Renal pelvis (tissue), 4 donors: ENCODE results near the gene PRPSAP2. TPM values are rescaled to one million over a fixed set of nuclear protein-coding genes. Genes with fewer than 3 reads are reported as not detected.

Experiments
- DNase-seq: peaks from one replicate; pipeline ENCODE4 v3.0.0-alpha.2; 2013
- polyA plus RNA-seq, 3 donors: library from polyadenylated mRNA; unstranded; fragments of 120-200 nt; gene quantifications; one replicate each; pipeline ENCODE4 v1.2.1, GENCODE V29; 2013; ENCODE audit not compliant: insufficient read length in 3 of 3

PRPSAP2 gene
- polyA plus RNA-seq, 3 donors: 52.2 to 60.9 (median 53.8) TPM

DNA sequence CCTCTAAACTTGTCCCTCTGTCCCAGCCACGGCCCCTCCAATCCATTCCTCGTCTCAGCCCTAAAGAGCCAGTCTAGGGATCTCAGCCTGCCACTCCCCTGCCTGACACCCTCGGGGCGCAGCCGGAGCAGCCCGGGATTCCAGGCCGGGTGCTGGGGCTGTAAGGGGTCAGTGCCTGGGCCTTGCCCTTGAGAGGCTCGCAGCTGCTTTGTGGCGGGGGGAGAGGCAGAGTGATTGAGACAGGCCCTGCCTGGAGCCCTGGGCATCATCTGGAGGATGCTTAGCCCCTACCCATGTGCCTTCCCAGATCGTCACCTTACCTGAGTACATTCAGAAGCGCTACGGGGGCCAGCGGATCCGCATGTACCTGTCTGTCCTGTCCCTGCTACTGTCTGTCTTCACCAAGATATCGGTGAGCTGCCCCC lies 102.3 kb downstream of the PRPSAP2 start:
- DNase-seq: no peak

DNA sequence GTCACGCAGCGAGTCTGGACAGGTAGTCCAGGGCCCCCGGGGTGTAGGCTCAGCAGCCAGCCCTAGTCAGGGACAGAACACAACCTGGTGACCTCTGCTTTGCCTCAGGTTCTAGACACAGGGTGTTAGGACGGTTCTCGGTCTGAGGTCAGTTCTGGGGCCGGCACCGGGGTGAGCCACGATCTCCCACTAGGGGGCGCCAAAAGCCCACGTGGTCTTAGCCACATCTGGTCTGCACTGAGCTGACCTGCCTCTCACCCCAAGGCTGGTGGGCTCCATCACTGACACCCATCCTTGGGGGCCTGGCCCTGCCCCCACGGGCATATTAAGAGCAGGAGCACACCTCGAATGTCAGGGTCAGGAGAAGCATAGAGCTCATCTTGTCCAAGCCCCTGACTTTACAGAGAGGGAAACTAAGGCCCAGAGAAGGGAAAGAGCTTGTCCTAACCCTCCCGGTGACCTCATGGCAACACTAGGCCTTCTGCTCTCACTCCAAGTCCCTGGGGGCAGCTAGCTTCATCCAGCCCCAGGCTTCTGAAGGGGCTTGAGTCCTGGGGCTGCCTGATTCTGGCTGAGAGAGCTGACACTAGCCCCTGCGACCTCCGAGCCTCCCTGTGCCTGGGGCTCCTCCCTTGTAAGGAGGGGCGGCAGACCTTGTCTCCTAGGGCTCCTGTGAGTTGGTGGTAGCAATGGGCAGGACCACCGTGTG lies 103.0 kb downstream of the PRPSAP2 start:
- peak; percentile 64 for DNase-seq

DNA sequence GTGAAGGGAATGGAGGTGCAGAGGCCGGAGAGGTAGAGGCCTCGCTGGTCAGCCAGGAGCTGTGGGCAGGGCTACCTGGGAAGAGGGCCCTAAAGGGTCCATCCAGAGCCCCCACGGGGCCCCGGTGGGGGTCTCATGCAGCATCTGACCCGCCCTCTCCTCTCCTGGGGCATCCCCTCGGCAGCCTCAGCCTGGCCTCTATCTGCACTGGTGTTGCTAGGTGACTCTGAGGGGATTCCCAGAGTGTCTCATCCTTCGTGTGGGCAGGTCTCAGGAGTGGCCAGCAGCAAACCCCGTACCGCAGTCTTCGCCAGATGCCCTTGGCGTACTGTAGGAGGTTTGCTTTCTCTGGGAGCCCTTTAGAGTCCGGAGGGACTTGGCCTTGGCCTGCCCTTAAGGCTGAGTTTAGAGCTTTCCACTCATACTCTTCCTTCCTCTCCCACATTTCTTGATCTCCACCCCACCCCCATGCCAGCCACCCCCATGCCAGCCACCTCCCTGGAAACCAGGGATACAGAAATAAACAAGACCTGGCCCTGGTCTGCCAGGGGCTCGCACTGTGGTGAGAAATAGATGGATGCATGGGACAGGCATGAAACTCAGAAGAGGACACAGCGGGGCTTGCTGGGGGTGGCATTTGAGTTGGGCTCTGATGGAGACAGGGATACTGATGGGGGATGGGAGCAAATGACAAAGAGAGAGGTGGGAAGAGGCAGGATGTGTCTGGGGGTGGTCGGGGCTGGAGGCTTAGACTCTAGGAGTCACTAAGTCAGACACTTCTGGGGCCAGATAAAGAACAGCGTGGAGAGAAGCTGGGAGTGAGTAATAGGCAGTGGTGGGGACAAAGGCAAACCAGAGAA lies 103.9 kb downstream of the PRPSAP2 start:
- DNase-seq: no peak

- DNase-seq: no peak
These were observed 104.5 kb downstream of the PRPSAP2 start for GRCh38 chr17:18962494-18962815.

DNA sequence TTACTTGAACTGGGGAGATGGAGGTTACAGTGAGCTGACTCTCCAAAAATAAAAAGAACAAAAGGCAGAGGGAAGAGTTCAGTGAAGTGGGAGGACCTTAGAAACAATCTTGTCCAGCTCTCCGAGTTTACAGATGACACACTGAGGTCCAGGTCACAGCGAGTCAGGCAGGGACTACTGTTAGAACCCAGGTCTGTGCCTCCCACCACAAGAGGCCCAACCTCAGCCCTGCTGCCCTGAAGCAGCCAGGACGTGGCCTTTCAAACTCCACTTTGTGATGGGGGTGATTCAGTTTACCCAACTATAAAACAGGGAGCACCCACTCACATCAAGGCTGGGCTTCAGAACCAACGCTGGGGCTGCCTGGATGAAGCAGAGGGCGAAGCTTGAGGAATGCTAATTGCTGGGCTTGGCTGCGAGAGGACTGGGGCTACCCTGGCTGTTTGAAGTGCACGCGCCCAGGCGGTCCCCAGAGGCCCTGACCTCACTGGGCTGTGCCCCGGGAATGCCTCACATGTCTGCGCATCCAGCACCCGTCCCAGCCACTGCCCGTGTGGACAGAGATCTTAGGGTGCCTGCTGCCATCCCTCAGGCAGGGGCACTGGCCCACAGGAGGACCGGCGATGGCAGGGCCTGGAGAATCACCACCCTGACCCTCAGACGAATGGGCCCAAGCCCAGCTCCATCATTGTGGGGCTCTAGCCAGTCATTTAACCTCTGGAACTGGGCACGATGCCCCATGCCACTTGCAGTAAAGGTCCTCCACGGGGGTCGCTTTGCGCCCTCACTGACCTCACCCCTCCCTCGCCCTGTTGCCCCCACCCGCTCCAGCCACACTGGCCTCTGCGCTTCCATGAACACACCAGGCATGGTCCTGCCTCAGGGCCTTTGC lies 105.4 kb downstream of the PRPSAP2 start:
- DNase-seq: no peak

- no peak for DNase-seq
These were observed 106.1 kb downstream of the PRPSAP2 start for GRCh38 chr17:18964018-18964351.

- DNase-seq: no peak
These were observed 106.6 kb downstream of the PRPSAP2 start for GRCh38 chr17:18964550-18964949.

GRCh38 chr17:18965530-18966236 lies 107.8 kb downstream of the PRPSAP2 start:
- DNase-seq: no peak

- DNase-seq: peak; percentile 64
These were observed 109.1 kb downstream of the PRPSAP2 start for GRCh38 chr17:18966831-18967624.

DNA sequence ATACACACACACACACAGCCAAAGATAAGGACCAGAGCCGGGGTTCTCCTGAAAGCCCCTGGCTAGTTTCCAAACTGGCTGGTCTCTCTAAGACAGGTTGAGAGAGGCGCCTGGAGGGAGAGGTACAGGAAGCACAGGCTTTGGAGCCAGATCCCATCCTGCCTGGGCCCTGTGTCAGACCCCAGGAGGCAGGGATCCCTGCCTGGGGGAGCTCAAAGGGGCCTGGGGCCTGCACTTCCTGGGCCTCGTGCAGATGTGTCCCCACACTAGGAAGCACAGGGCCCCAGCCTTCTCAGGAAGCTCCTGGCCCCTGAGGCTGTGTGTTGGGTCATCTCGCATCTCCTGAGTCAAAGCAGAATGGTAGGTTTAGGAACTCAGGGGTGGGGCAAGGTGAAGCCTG lies 110.0 kb downstream of the PRPSAP2 start:
- DNase-seq: no peak

- DNase-seq: no peak
These were observed 110.4 kb downstream of the PRPSAP2 start for GRCh38 chr17:18968345-18968744.

DNA sequence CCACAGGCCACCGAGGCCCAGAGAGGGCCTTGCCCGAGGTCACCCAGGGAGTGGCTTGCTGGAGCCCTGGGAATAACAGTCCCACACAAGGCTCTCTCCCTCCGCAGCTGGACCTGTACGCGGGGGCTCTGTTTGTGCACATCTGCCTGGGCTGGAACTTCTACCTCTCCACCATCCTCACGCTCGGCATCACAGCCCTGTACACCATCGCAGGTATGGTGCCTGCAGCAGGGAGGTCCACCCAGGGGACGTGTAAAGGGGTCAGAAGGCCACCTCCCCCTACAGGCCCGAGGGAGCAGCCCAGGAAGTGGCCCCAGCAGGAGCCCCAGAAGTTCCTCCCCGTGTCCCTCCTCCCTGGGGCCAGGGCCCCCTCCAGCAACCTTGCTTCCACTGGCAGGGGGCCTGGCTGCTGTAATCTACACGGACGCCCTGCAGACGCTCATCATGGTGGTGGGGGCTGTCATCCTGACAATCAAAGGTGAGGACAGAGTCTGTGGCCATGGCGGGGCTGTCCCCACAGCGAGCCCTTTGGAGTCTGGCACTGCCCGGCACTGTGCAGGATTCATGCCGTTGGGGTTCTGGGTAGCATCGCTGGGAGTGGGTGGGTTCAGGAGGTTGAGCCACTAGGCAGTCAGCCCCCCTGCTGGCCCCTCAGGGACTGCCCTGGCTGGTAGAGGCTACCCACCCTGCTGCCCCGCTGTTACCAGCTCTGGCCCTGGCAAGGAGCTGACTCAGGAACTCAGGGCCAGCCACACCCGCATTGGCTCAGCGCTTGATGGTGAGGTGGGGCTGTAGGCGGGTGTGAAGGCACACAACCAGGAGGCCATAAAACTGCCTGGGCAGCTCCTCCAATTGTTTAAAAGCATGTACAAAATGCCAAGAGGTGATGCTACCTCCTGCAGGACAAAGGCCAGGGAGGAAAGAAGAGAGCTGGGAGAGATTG lies 111.3 kb downstream of the PRPSAP2 start:
- DNase-seq: no peak

- DNase-seq: no peak
These were observed 112.9 kb downstream of the PRPSAP2 start for GRCh38 chr17:18970582-18971480.

- DNase-seq: no peak
These were observed 113.9 kb downstream of the PRPSAP2 start for GRCh38 chr17:18971801-18972200.

DNA sequence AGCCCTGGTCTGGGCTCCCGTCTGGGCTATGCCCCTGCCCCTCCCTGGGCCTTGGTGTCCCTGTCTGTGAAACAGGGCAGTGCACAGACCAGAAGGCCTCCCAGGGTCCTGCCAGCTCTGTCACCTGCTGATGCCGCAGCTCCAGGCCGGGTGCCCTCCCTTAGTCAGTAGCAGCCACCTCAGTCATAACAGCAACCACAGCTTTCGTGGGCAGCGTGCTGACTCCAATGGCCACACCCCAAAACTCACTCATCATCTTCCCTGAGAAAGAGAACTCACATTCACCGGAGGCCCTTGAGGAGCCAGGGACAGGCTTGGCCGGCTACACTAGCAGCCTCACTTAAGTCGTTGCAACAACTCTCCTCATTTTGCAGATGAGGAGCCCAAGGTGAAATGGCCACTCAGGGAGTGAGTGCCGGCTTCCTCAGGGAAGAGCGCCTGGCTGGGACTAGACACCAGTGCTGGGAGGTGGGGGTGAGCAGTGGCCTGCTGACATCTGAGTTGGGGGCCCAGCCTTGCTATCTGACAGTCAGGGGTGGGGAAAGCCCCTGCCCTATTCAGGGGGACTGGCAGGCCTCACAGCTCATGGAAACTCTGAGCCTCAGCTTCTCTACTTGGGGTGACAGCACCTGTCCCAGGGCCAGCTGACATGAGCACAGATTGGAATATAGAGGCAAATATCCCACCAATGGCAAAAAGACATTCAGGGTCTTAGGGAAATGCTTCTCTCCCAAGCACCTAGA lies 116.6 kb downstream of the PRPSAP2 start:
- DNase-seq: no peak

DNA sequence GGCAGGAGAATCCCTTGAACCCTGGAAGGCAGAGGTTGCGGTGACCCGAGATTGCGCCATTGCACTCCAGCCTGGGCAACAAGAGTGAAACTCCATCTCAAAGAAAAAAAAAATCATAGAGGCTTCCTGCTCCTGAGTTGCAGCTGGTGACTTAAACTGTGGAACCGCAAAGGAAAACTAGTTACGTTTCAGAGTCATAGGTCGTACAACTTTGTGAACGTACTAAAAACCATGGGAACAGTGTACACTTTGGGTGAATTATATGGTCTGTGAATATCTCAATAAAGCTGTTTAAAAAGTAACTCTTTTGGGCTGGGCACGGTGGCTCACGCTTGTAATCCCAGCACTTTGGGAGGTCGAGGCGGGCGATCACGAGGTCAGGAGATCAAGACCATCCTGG lies 117.7 kb downstream of the PRPSAP2 start:
- DNase-seq: no peak

- no peak for DNase-seq
These were observed 118.3 kb downstream of the PRPSAP2 start for GRCh38 chr17:18976201-18976600.

- no peak for DNase-seq
These were observed 119.1 kb downstream of the PRPSAP2 start for GRCh38 chr17:18977021-18977420.
